GM12878 (cell line): ENCODE results near the gene AHNAK2.

Source experiments
- ATF7 ChIP-seq: fragments of 450-650 bp; IDR thresholded peaks from 2 replicates; pipeline ENCODE4 v1.6.1; 2016; ENCODE audit warnings: low read depth, mild to moderate bottlenecking
- EZH2 ChIP-seq: IDR thresholded peaks from 2 replicates; pipeline ENCODE4 v1.6.1; 2012; ENCODE audit warnings: low read depth, mild to moderate bottlenecking, control low read depth, inconsistent platforms, low read length, borderline replicate concordance; ENCODE audit not compliant: control insufficient read depth
- HCFC1 ChIP-seq: fragments of 150-350 bp; IDR thresholded peaks from 2 replicates; pipeline ENCODE4 v1.6.1; 2014; ENCODE audit warnings: low read length
- PML ChIP-seq: IDR thresholded peaks from 2 replicates; pipeline ENCODE4 v1.6.1; 2012; ENCODE audit warnings: low read length, inconsistent platforms
- POLR2A ChIP-seq: IDR thresholded peaks from 2 replicates; pipeline ENCODE4 v1.6.1; 2011; ENCODE audit warnings: low read depth, mild to moderate bottlenecking, low read length
- RAD21 ChIP-seq: IDR thresholded peaks from 2 replicates; pipeline ENCODE4 v1.6.1; 2011; ENCODE audit warnings: mild to moderate bottlenecking, low read depth, low read length, moderate library complexity; ENCODE audit not compliant: insufficient read depth
- RB1 ChIP-seq: fragments of 450-650 bp; formaldehyde crosslinking; IDR thresholded peaks from 2 replicates; pipeline ENCODE4 v1.6.1; 2017; ENCODE audit warnings: mild to moderate bottlenecking, borderline replicate concordance
- TBL1XR1 ChIP-seq: IDR thresholded peaks from 2 replicates; pipeline ENCODE4 v1.6.1; 2012; ENCODE audit warnings: low read depth, low read length, improper control_type of control experiment
- YY1 ChIP-seq: IDR thresholded peaks from 2 replicates; pipeline ENCODE4 v1.6.1; 2011; ENCODE audit warnings: low read depth, mild to moderate bottlenecking, low read length
- ZNF384 ChIP-seq: IDR thresholded peaks from 2 replicates; pipeline ENCODE4 v1.6.1; 2012; ENCODE audit warnings: low read depth, mild to moderate bottlenecking, low read length, improper control_type of control experiment, borderline replicate concordance
- TF ChIP-seq, protein P1 (sequence below), 3 experiments: IDR thresholded peaks in 2 of 3; conservative IDR thresholded peaks in 1 of 3; 2 replicates each; pipeline ENCODE4 v1.5.1; 2011; ENCODE audit warnings: low read depth in 3 of 3, low read length in 3 of 3, mild to moderate bottlenecking in 3 of 3, control low read depth in 2 of 3, moderate library complexity in 2 of 3, inconsistent platforms in 1 of 3, mixed read lengths in 1 of 3; ENCODE audit not compliant: control insufficient read depth in 2 of 3, insufficient read depth in 1 of 3; ENCODE audit errors: extremely low read depth in 1 of 3
- TF ChIP-seq, protein P2 (sequence below): fragments of 450-650 bp; IDR thresholded peaks from 2 replicates; pipeline ENCODE4 v1.6.1; 2016; ENCODE audit warnings: mild to moderate bottlenecking, moderate library complexity, borderline replicate concordance
- TF ChIP-seq, protein P3 (sequence below): fragments of 450-650 bp; IDR thresholded peaks from 2 replicates; pipeline ENCODE4 v1.6.1; 2017; ENCODE audit warnings: mild to moderate bottlenecking

DNA sequence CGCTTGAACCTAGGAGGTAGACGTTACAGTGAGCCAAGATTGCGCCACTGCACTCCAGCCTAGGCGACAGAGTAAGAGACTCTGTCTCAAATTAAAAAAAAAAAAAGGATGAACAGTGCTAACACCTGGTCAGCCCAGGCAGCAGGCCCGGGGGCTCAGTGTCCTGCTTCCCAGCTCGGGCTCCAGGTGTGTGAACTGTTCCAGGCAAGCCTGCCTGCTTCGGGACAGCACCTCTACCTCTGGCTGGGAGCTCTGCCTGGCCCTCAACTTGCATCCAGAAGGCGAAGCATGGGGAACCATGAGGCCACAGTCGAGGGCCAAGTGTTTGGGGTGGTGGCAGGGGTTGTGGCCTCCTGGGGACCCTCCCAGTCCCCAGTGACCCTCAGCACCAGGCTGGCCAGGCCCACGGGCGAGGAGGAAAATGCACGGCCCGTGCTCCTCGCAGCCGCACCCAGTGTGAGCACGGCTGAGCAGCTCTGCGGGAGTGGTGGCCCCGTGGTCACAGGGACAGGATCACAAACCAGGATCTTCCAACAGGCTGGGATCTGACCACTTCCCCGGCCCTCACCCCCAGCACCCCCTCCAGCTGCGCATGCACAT, 27.3 kb upstream of the AHNAK2 start:
- TF ChIP-seq HCFC1, result no peak
- TF ChIP-seq, protein P1, sequence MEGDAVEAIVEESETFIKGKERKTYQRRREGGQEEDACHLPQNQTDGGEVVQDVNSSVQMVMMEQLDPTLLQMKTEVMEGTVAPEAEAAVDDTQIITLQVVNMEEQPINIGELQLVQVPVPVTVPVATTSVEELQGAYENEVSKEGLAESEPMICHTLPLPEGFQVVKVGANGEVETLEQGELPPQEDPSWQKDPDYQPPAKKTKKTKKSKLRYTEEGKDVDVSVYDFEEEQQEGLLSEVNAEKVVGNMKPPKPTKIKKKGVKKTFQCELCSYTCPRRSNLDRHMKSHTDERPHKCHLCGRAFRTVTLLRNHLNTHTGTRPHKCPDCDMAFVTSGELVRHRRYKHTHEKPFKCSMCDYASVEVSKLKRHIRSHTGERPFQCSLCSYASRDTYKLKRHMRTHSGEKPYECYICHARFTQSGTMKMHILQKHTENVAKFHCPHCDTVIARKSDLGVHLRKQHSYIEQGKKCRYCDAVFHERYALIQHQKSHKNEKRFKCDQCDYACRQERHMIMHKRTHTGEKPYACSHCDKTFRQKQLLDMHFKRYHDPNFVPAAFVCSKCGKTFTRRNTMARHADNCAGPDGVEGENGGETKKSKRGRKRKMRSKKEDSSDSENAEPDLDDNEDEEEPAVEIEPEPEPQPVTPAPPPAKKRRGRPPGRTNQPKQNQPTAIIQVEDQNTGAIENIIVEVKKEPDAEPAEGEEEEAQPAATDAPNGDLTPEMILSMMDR (IDR thresholded peaks at IDR 0.05 in 2 of 3, conservative IDR thresholded peaks at IDR 0.05 in 1 of 3; ENCODE audit: control insufficient read depth in 2 of 3, extremely low read depth in 1 of 3, insufficient read depth in 1 of 3, low read depth in 3 of 3, low read length in 3 of 3), result no peak
- TF ChIP-seq, protein P2, sequence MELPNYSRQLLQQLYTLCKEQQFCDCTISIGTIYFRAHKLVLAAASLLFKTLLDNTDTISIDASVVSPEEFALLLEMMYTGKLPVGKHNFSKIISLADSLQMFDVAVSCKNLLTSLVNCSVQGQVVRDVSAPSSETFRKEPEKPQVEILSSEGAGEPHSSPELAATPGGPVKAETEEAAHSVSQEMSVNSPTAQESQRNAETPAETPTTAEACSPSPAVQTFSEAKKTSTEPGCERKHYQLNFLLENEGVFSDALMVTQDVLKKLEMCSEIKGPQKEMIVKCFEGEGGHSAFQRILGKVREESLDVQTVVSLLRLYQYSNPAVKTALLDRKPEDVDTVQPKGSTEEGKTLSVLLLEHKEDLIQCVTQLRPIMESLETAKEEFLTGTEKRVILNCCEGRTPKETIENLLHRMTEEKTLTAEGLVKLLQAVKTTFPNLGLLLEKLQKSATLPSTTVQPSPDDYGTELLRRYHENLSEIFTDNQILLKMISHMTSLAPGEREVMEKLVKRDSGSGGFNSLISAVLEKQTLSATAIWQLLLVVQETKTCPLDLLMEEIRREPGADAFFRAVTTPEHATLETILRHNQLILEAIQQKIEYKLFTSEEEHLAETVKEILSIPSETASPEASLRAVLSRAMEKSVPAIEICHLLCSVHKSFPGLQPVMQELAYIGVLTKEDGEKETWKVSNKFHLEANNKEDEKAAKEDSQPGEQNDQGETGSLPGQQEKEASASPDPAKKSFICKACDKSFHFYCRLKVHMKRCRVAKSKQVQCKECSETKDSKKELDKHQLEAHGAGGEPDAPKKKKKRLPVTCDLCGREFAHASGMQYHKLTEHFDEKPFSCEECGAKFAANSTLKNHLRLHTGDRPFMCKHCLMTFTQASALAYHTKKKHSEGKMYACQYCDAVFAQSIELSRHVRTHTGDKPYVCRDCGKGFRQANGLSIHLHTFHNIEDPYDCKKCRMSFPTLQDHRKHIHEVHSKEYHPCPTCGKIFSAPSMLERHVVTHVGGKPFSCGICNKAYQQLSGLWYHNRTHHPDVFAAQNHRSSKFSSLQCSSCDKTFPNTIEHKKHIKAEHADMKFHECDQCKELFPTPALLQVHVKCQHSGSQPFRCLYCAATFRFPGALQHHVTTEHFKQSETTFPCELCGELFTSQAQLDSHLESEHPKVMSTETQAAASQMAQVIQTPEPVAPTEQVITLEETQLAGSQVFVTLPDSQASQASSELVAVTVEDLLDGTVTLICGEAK, result no peak
- TF ChIP-seq ATF7, result no peak
- TF ChIP-seq POLR2A, result no peak
- TF ChIP-seq ZNF384, result no peak
- no peak for TF ChIP-seq RAD21
- TF ChIP-seq EZH2, result no peak
- TF ChIP-seq, protein P3, sequence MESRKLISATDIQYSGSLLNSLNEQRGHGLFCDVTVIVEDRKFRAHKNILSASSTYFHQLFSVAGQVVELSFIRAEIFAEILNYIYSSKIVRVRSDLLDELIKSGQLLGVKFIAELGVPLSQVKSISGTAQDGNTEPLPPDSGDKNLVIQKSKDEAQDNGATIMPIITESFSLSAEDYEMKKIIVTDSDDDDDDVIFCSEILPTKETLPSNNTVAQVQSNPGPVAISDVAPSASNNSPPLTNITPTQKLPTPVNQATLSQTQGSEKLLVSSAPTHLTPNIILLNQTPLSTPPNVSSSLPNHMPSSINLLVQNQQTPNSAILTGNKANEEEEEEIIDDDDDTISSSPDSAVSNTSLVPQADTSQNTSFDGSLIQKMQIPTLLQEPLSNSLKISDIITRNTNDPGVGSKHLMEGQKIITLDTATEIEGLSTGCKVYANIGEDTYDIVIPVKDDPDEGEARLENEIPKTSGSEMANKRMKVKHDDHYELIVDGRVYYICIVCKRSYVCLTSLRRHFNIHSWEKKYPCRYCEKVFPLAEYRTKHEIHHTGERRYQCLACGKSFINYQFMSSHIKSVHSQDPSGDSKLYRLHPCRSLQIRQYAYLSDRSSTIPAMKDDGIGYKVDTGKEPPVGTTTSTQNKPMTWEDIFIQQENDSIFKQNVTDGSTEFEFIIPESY, result no peak
- no peak for TF ChIP-seq YY1
- no peak for TF ChIP-seq TBL1XR1
- TF ChIP-seq RB1, result no peak
- no peak for TF ChIP-seq PML
